ES-I3 (cell line): ENCODE results near the gene FAM107B.

ENCODE experiments used
- H3K36me3 ChIP-seq: 2 replicates; pipeline ENCODE4 v1.6.1; 2013; ENCODE audit warnings: mild to moderate bottlenecking, low read length, control low read depth, moderate library complexity; ENCODE audit not compliant: insufficient read depth
- H3K4me1 ChIP-seq: 2 replicates; pipeline ENCODE4 v1.6.1; 2013; ENCODE audit warnings: mild to moderate bottlenecking, control low read depth, low read length; ENCODE audit not compliant: insufficient read depth
- H3K9ac ChIP-seq: 2 replicates; pipeline ENCODE4 v1.6.1; 2013; ENCODE audit warnings: low read depth, mild to moderate bottlenecking, low read length, moderate library complexity
- H3K9me3 ChIP-seq: 2 replicates; pipeline ENCODE4 v1.6.1; 2013; ENCODE audit warnings: mild to moderate bottlenecking, low read length, moderate library complexity; ENCODE audit not compliant: control insufficient read depth, insufficient read depth

FAM107B gene

DNA sequence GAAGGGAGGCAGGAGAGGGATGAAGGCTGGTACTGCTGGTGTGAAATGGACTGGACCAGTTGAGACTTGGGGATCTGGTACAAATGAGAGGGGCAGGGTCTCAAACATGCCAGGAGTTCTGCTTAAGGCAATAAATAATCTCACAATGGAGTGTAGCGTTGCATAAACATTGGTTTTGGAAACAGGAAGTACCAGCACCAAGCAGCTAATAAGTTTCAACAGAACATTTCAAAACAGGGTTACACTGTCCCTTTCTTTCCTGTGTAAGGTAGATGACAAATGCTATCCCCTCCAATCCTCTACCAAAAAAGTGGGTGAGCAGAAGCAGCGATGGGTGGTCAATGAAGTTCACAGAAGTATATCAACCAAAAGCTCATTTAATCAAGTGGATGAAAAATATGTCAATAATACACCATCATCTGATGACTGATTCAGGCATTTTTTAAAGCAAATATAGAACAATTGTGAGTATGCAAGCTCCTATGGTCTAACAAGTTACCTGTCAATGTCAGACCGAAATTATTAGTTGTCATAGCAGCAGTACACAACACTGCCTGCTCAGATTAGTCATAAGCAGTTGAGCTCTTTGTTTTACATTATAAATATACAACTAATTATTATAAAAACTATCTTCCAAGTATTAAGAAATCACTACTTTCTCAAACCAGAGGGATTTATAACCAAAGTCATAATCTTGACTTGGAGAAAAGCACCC lies 220.0 kb downstream of the FAM107B start:
- H3K36me3 ChIP-seq, result no peaks in the 10 kb centered on the region

DNA sequence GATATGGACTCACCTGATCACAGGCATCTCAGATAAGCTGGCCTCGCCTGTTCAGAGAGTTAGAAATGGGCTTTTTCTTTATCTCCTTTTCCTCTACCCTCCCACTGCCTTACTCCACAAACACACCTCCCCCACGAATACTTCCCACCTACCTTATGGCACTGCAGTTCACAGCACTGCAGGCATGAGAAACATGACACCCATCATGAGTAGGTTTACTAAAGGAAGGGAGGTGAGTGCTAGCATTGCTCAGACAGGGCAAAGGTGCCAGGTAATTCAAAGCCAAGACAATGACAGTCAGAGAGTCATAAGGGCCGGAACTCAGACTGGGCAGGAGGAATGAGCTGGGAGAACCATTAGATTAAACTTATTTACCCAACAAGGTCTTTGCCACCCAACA lies 220.6 kb downstream of the FAM107B start:
- Histone ChIP-seq H3K4me1 (peaks cover 20% of the 10 kb centered on the region; the same call in 1 of the 2 replicates), H3K9me3 (no peaks in the 10 kb centered on the region)

More for the DNA sequence above, 220.0 kb downstream of the FAM107B start:
- no peak overlapping the region for H3K9ac ChIP-seq
- H3K9me3 ChIP-seq, result no peaks in the 10 kb centered on the region
- H3K4me1 ChIP-seq, result peaks cover 20% of the 10 kb centered on the region; the same call in 1 of the 2 replicates

DNA sequence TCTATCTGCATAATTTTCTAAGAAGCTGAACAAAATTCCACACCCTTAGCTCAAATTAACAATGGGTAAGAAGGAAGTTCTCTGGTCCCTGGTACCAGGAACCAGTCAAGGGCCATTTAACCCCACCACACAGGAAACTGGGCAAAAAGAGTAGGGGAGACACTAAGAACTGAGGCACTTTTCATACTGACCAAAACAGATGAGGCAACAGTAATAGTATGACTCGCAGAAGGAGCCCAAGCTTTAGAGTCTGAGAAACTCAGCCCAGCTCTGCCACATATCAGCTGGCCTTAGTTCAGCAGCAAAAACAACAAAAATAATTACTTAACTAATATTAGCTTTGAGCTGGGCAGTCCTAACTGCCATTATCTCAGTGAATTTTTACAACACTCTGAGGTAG lies 221.2 kb downstream of the FAM107B start:
- Histone ChIP-seq H3K9me3 (no peaks in the 10 kb centered on the region), H3K9ac (no peak overlapping the region), H3K36me3 (no peaks in the 10 kb centered on the region), H3K4me1 (peaks cover 20% of the 10 kb centered on the region; the same call in 1 of the 2 replicates)

More for the DNA sequence above, 220.6 kb downstream of the FAM107B start:
- H3K9ac ChIP-seq, result no peak overlapping the region
- H3K36me3 ChIP-seq, result no peaks in the 10 kb centered on the region

DNA sequence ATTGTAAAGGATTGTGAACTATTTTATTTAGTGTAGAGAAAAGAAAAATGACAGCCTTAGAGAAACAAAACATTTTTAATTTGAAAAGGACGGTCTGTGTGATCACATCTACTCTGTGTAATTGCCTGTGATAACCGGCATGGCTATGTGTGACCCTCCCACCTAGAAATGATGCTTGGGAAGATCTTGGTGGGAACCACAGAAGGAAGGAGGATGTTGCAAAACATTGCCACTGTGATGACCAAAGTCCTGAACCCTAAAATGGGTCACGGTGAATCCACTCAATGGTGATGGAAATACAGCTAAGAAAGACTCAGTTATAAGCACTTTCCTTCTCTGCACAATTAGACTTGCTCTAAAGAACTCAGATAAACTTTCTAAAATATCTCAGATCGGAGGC lies 222.7 kb downstream of the FAM107B start:
- H3K9me3 ChIP-seq, result no peaks in the 10 kb centered on the region
- no peaks in the 10 kb centered on the region for H3K36me3 ChIP-seq
- peaks cover 20% of the 10 kb centered on the region; the same call in 1 of the 2 replicates for H3K4me1 ChIP-seq
- no peak overlapping the region for H3K9ac ChIP-seq

DNA sequence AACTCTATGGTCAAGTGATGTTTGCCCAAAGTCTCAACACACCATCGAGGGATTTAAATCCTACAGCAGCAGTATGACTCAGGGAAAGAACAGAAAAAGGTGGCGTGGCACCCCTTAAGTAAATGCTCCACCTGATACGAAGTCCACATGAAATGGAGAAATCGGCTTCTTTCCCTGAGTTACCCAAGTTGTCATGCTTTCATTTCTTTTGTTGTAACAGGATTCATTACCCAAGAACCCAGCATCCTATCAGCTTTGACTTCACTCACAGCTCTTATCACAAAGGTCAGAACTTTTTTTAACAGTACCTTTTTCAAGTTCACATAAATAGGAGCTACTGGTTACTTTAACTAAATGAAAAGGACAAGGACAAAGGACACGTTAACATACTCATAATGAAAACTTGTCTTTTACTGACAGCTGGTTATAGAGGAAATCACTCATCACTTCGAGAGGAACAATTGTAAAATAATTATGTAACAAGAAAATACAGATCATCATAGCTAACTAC lies 224.2 kb downstream of the FAM107B start:
- H3K4me1 ChIP-seq, result peaks cover 12% of the 10 kb centered on the region; the same call in 1 of the 2 replicates
- H3K36me3 ChIP-seq, result no peaks in the 10 kb centered on the region

DNA sequence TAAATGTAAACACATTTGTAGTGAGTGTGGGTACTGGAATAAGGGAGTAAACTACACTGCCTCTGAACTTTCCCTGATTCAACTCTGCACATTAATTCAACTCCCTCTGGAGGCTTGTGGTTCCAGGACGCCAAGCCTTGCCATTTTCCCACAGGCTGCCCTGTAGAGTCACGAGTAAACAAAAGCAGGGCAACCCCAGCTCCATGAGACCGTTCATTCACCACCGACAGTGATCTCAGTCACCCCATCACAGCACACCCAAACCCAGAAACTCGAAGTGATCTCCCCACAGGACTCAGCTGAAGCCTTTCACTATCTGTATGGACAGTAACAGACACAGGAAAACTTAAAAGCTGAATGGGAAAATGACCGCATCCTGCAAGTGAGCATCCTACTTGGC lies 225.2 kb downstream of the FAM107B start:
- H3K4me1 ChIP-seq, result peaks cover 9% of the 10 kb centered on the region; the same call in 1 of the 2 replicates
- no peaks in the 10 kb centered on the region for H3K36me3 ChIP-seq
- H3K9me3 ChIP-seq, result no peaks in the 10 kb centered on the region
- no peak overlapping the region for H3K9ac ChIP-seq

More for the DNA sequence above, 224.2 kb downstream of the FAM107B start:
- Histone ChIP-seq H3K9me3 (no peaks in the 10 kb centered on the region), H3K9ac (no peak overlapping the region)

DNA sequence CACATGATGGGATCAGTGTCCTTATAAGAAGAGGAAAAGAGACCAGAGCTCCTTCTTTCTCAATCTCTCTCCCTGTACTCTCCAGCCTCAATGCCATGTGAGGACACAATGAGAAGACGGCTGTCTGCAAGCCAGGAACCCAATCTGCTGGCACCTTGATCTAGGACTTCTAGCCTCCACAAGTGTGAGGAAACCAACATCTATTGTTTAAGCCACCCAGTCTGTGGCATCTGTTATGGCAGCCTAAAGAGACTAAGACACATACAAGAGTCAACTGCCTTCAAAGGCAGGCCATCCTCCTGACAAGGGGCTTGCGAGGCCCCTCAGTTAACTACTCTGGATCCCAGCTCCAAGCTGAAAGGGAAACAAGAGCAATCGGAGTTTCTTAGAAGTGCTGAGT lies 225.7 kb downstream of the FAM107B start:
- no peaks in the 10 kb centered on the region for H3K36me3 ChIP-seq
- H3K9ac ChIP-seq, result no peak overlapping the region
- peaks cover 4% of the 10 kb centered on the region; the same call in 1 of the 2 replicates for H3K4me1 ChIP-seq
- H3K9me3 ChIP-seq, result no peaks in the 10 kb centered on the region

DNA sequence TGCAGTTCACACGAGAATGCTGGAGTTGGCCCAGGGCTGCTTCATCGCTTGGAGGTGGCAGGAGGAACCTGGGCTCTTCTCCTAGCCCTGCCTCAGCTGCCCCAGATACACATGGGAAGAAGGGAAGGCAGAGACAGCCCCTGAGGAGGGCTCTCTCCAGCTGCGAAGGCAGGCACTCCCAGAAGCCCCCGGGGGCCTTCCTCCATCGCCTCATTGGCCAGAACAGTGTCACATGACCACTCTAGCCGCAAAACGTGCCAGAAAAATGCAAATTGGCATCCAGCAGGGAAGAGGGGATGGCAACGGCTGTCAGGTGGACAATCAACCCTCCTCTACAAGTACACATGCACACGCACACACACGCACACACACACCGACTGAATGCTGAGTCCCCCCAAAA lies 226.2 kb downstream of the FAM107B start:
- Histone ChIP-seq H3K36me3 (no peaks in the 10 kb centered on the region), H3K9ac (no peak overlapping the region), H3K9me3 (no peaks in the 10 kb centered on the region), H3K4me1 (no peaks in the 10 kb centered on the region; the same call in 1 of the 2 replicates)

DNA sequence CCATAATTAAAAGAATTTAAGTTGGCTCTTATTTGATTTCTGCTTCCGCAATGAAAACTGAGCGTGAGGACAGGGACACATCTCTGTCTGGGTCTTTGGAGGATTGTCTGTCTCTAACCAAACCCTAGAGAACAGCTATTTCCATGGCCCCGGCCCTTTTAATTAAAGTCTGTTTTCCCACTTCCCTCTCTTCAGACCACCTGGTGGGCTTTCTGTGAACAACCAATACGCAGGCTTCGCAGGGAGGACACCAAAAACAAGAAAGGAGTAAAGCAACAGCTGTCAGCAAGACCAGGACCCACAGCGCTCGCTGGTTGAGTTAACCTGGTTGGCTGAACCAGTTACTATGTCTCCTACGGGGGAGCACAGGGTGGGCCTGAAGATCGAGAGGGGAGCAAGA lies 226.9 kb downstream of the FAM107B start:
- Histone ChIP-seq H3K9ac (no peak overlapping the region), H3K36me3 (no peaks in the 10 kb centered on the region), H3K4me1 (no peaks in the 10 kb centered on the region; the same call in 1 of the 2 replicates), H3K9me3 (no peaks in the 10 kb centered on the region)

DNA sequence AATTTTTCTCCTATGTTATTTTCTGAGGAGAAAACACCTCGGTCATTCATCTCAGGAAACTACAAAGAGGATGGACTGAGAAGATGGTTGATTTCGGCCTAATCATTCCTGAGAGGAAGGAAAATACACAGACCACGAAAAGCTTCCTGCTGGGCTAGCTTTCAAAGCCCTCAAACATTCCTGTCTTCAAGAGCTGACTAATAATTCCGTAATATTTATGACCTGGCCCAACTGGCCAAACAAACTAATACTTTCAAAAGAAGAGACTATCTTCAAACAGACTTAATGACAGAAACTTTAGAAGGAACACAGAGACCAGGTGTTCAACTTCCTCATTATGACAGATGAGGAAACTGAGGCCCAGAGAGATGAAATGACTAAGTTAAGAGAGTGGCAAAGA lies 228.9 kb downstream of the FAM107B start:
- Histone ChIP-seq H3K9ac (no peak overlapping the region), H3K4me1 (no peaks in the 10 kb centered on the region; the same call in 1 of the 2 replicates), H3K9me3 (no peaks in the 10 kb centered on the region), H3K36me3 (no peaks in the 10 kb centered on the region)

DNA sequence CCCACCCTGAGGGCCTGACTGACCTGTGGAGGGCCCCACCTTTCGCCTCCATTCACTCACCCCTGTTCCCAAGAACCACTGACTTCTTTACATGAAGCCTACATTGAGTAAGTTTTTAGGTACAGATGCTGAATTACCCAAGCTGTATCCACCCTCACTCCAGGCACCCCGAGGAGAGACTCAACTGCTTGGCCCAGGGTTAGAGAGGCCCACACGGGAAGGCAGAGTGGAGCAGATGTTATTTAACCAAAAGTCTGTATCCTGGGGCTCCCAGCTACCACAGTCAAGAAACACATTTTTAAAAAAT lies 230.8 kb downstream of the FAM107B start:
- Histone ChIP-seq H3K4me1 (no peaks in the 10 kb centered on the region; the same call in 1 of the 2 replicates), H3K9me3 (no peaks in the 10 kb centered on the region), H3K36me3 (no peaks in the 10 kb centered on the region), H3K9ac (no peak overlapping the region)

DNA sequence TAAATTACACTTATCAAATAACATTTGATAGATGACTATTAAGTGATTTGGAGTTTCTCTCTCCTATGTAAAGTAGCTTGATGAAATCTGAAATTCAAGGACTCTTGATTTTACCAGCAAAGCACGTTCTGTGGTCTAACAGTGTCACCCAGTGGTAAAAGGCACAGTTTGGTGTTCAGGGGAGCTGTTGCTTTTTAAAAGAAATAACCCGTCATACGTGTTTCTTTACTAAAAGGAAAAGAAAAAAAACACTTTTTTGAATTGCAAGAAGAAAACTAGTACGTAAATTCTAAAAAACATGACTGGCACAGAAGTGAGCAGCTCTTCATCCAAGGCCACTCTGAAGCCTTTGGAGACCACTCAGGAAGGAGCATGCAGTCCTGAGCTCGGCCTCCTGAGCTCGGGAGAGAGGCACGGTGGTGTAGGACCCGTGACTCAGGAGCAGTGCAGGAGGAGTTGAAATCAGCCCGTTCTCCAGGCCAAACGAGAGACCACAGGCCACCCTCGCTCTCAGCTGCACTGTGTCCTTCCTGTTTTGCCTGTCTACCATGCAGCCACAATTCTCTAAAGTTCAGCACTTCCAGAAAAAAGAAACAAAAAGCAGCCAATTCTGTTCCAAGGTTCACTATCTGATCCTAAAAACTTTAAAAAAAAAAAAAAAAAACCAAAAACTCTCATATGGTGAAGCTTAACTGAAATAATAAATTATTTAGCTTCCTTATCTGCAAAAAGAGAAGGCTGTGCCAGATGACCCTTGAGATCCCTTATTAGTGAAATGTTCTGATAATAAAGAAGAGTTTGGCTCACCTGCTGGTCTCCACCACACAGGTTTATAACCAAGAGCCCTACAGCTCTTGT lies 231.4 kb downstream of the FAM107B start:
- H3K9ac ChIP-seq, result no peak overlapping the region
- no peaks in the 10 kb centered on the region; the same call in 1 of the 2 replicates for H3K4me1 ChIP-seq
- no peaks in the 10 kb centered on the region for H3K36me3 ChIP-seq
- H3K9me3 ChIP-seq, result no peaks in the 10 kb centered on the region

DNA sequence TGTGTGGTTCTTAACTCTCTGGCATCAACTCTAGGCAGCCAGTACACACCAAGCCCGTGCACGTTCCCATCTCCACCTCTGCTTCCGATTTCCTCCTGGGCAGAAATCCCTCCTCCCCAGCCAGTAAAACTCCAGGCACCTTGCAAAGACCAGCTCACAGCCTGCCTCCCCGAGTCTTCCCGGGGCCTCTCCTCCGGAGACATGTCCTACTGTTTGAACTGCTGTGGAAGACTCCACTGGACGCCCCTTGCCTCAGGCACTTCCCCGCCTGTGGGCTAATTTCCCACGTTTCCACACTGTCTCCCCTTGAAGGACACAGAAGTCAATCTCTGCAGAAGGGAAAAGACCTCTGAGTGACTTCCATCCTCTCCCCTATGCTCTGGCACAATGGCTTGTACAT lies 233.3 kb downstream of the FAM107B start:
- Histone ChIP-seq H3K4me1 (no peaks in the 10 kb centered on the region; the same call in 1 of the 2 replicates), H3K9ac (no peak overlapping the region), H3K36me3 (no peaks in the 10 kb centered on the region), H3K9me3 (no peaks in the 10 kb centered on the region)

DNA sequence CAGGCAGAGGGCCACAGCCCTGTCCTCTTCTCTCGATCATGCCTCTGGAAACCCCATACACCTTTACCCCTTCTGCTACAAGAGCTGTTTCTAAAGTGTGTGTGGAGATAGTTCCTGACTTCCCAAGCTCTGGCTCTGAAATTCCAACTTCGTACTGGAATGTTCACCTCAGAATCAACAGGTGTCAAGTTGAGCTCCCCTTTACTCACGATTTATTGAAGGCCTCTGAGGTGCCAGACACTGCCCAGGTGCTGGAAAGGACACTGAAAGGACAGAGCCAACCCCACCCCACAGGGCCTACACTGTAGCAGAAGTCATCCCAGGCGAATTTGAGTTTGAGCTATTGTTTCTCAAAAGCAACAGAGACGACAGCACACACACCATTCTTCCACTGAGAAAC lies 234.1 kb downstream of the FAM107B start:
- no peaks in the 10 kb centered on the region for H3K9me3 ChIP-seq
- no peak overlapping the region for H3K9ac ChIP-seq
- no peaks in the 10 kb centered on the region; the same call in 1 of the 2 replicates for H3K4me1 ChIP-seq
- H3K36me3 ChIP-seq, result no peaks in the 10 kb centered on the region
